H1 (cell line): ENCODE measurements around the gene TMEM203. TPM values are rescaled to one million over a fixed set of nuclear protein-coding genes. Genes with fewer than 3 reads are reported as not detected.
A peak's percentile ranks its signal among the peaks of the same experiment; 100 is the strongest.

ENCODE experiments used
- CTCF ChIA-PET: fragments of 300-600 bp; sonication (Branson Sonifier 250); formaldehyde crosslinking; loops from one replicate; lab custom pipeline; 2021; ENCODE audit not compliant: partially characterized antibody; lab: Charles Lee
- POLR2A ChIA-PET: fragments of 300-600 bp; sonication (Branson Sonifier 250); formaldehyde crosslinking; loops from one replicate; lab custom pipeline; 2021; ENCODE audit warnings: inconsistent platforms; ENCODE audit not compliant: partially characterized antibody; lab: Charles Lee
- DNase-seq, 2 experiments: peaks; one replicate each; pipeline versions ENCODE4 v3.0.0 to v3.0.0-alpha.2; 2010 to 2022; ENCODE audit warnings: low spot score in 2 of 2, low read depth in 1 of 2, mixed read lengths in 1 of 2
- FAIRE-seq: peaks from 2 replicates; lab custom pipeline; 2011; peaks lifted over from hg19 to GRCh38; lab: Jason Lieb, UNC
- H2AFZ ChIP-seq: 2 replicates; pipeline ENCODE4 v1.8.1; 2012; ENCODE audit warnings: low read length, inconsistent platforms
- H2AK5ac ChIP-seq: 2 replicates; pipeline ENCODE4 v1.6.1; 2013; ENCODE audit warnings: low read depth, low read length
- H2BK120ac ChIP-seq: replicated peaks from 2 replicates; pipeline ENCODE3; 2013; ENCODE audit warnings: low read depth, low read length, inconsistent platforms
- H2BK12ac ChIP-seq: 2 replicates; pipeline ENCODE4 v1.6.1; 2013; ENCODE audit warnings: low read depth, low read length
- H2BK15ac ChIP-seq: 2 replicates; pipeline ENCODE4 v1.6.1; 2013; ENCODE audit warnings: low read length
- H2BK20ac ChIP-seq: 2 replicates; pipeline ENCODE4 v1.6.1; 2013; ENCODE audit warnings: low read length
- H2BK5ac ChIP-seq: 2 replicates; pipeline ENCODE4 v1.6.1; 2013; ENCODE audit warnings: low read depth, low read length
- H3K14ac ChIP-seq: 2 replicates; pipeline ENCODE4 v1.6.1; 2013; ENCODE audit warnings: inconsistent platforms; ENCODE audit not compliant: insufficient read length
- H3K18ac ChIP-seq: 2 replicates; pipeline ENCODE4 v1.6.1; 2013; ENCODE audit warnings: low read length; ENCODE audit errors: extremely low read depth
- H3K23ac ChIP-seq: 2 replicates; pipeline ENCODE4 v1.6.1; 2013; ENCODE audit warnings: inconsistent platforms; ENCODE audit not compliant: insufficient read length
- H3K23me2 ChIP-seq: 2 replicates; pipeline ENCODE4 v1.6.1; 2013; ENCODE audit warnings: low read depth, low read length
- H3K27ac ChIP-seq: 2 replicates; pipeline ENCODE4 v1.6.1; 2011; ENCODE audit warnings: low read depth, low read length, inconsistent platforms
- H3K27me3 ChIP-seq, 4 experiments: replicated peaks in 1 of 4; 1 replicate in 1 of 4; 2 replicates in 3 of 4; pipeline versions ENCODE4 v1.6.1 to v1.8.1; 2011 to 2013; ENCODE audit warnings: low read length in 3 of 4, mild to moderate bottlenecking in 3 of 4, inconsistent platforms in 2 of 4, mixed read lengths in 2 of 4, moderate library complexity in 1 of 4; ENCODE audit not compliant: control insufficient read depth in 3 of 4, insufficient read depth in 3 of 4; ENCODE audit errors: extremely low read depth in 1 of 4
- H3K36me3 ChIP-seq, 4 experiments: 2 replicates each; pipeline versions ENCODE4 v1.6.1 to v1.8.1; 2011 to 2013; ENCODE audit warnings: mild to moderate bottlenecking in 4 of 4, low read length in 3 of 4, moderate library complexity in 2 of 4, control low read depth in 1 of 4, inconsistent platforms in 1 of 4; ENCODE audit not compliant: insufficient read depth in 4 of 4, control insufficient read depth in 2 of 4
- H3K4ac ChIP-seq: replicated peaks from 2 replicates; pipeline ENCODE3; 2013; ENCODE audit warnings: low read length, low read depth, mixed read lengths, inconsistent platforms; ENCODE audit not compliant: insufficient read length
- H3K4me1 ChIP-seq, 4 experiments: replicated peaks in 1 of 4; 1 replicate in 1 of 4; 2 replicates in 3 of 4; pipeline versions ENCODE4 v1.6.1 to v1.8.1; 2011 to 2013; ENCODE audit warnings: low read length in 3 of 4, inconsistent platforms in 2 of 4, mixed read lengths in 1 of 4; ENCODE audit not compliant: insufficient read depth in 4 of 4, control insufficient read depth in 3 of 4
- H3K4me2 ChIP-seq, 2 experiments: 2 replicates each; pipeline versions ENCODE4 v1.6.1 to v1.8.1; 2011 to 2013; ENCODE audit warnings: low read depth in 2 of 2, low read length in 2 of 2, control low read depth in 1 of 2, inconsistent platforms in 1 of 2, mild to moderate bottlenecking in 1 of 2; ENCODE audit not compliant: insufficient read depth in 1 of 2
- H3K4me3 ChIP-seq, 4 experiments: fragments of 200-600, 300-600 bp in 1 of 4; sonication (generic), shearing (Covaris generic), sonication (Bioruptor Twin) in 1 of 4; 2 replicates each; pipeline versions ENCODE4 v1.5.1 to v1.8.1; 2011 to 2016; ENCODE audit warnings: low read length in 4 of 4, low read depth in 3 of 4, control low read depth in 2 of 4, inconsistent platforms in 2 of 4, mild to moderate bottlenecking in 2 of 4, mixed read lengths in 1 of 4, moderate library complexity in 1 of 4; ENCODE audit not compliant: insufficient read depth in 2 of 4; ENCODE audit errors: extremely low read depth in 1 of 4
- H3K56ac ChIP-seq: replicated peaks from 2 replicates; pipeline ENCODE3; 2013; ENCODE audit warnings: low read depth, mild to moderate bottlenecking, mixed read lengths, low read length, inconsistent platforms; ENCODE audit not compliant: insufficient read length
- H3K79me1 ChIP-seq: 2 replicates; pipeline ENCODE4 v1.6.1; 2013; ENCODE audit warnings: low read depth, low read length, control low read depth
- H3K79me2 ChIP-seq, 2 experiments: 2 replicates each; pipeline versions ENCODE4 v1.6.1 to v1.8.1; 2012 to 2013; ENCODE audit warnings: low read length in 2 of 2, mild to moderate bottlenecking in 2 of 2, inconsistent platforms in 1 of 2; ENCODE audit not compliant: insufficient read depth in 2 of 2, control insufficient read depth in 1 of 2
- H3K9ac ChIP-seq, 4 experiments: replicated peaks in 1 of 4; 1 replicate in 1 of 4; 2 replicates in 3 of 4; pipeline versions ENCODE4 v1.6.1 to v1.8.1; 2011 to 2013; ENCODE audit warnings: low read depth in 3 of 4, low read length in 3 of 4, control low read depth in 2 of 4, mild to moderate bottlenecking in 2 of 4, moderate library complexity in 2 of 4, inconsistent platforms in 1 of 4; ENCODE audit errors: extremely low read depth in 1 of 4
- H3K9me3 ChIP-seq, 2 experiments: 2 replicates each; pipeline versions ENCODE4 v1.6.1 to v1.8.1; 2012 to 2013; ENCODE audit warnings: mild to moderate bottlenecking in 2 of 2, moderate library complexity in 2 of 2, control low read depth in 1 of 2, inconsistent platforms in 1 of 2, low read depth in 1 of 2, low read length in 1 of 2, mixed read lengths in 1 of 2; ENCODE audit not compliant: insufficient read depth in 2 of 2
- H4K20me1 ChIP-seq, 2 experiments: replicated peaks in 1 of 2; 2 replicates each; pipeline versions ENCODE3 to v1.8.1; 2011 to 2013; ENCODE audit warnings: inconsistent platforms in 2 of 2, low read length in 2 of 2, mild to moderate bottlenecking in 1 of 2; ENCODE audit not compliant: insufficient read depth in 2 of 2, control insufficient read depth in 1 of 2
- H4K5ac ChIP-seq: 2 replicates; pipeline ENCODE4 v1.6.1; 2013; ENCODE audit warnings: low read length, low read depth, mixed read lengths, inconsistent platforms; ENCODE audit not compliant: insufficient read length
- H4K8ac ChIP-seq: 2 replicates; pipeline ENCODE4 v1.8.0; 2013; ENCODE audit warnings: mild to moderate bottlenecking, moderate library complexity, low read length, inconsistent platforms; ENCODE audit not compliant: insufficient read depth; ENCODE audit errors: extremely low read depth
- H4K91ac ChIP-seq: replicated peaks from 2 replicates; pipeline ENCODE3; 2013; ENCODE audit warnings: low read length, mixed read lengths, inconsistent platforms; ENCODE audit not compliant: insufficient read length
- ATF3 ChIP-seq: IDR thresholded peaks from 2 replicates; pipeline ENCODE4 v1.6.1; 2011; ENCODE audit warnings: low read depth, mild to moderate bottlenecking, low read length; ENCODE audit not compliant: insufficient read depth
- KDM5A ChIP-seq: fragments of 200-600 bp; IDR thresholded peaks from 2 replicates; pipeline ENCODE4 v1.7.1; 2012; ENCODE audit warnings: mild to moderate bottlenecking, low read length, inconsistent platforms, mixed read lengths
- MAFK ChIP-seq: IDR thresholded peaks from 2 replicates; pipeline ENCODE4 v1.6.1; 2012; ENCODE audit warnings: low read depth, mild to moderate bottlenecking, improper control_type of control experiment, low read length
- POU5F1 ChIP-seq: IDR thresholded peaks from 2 replicates; pipeline ENCODE4 v1.6.1; 2011; ENCODE audit warnings: low read depth, mild to moderate bottlenecking, low read length, moderate library complexity
- SAP30 ChIP-seq: fragments of 300-600 bp; sonication (generic); IDR thresholded peaks from 2 replicates; pipeline ENCODE4 v1.7.1; 2012; ENCODE audit warnings: low read length, moderate library complexity, mild to moderate bottlenecking, inconsistent platforms; ENCODE audit not compliant: insufficient read depth, insufficient replicate concordance
- TAF1 ChIP-seq: IDR thresholded peaks from 2 replicates; pipeline ENCODE4 v1.6.1; 2011; ENCODE audit warnings: mild to moderate bottlenecking, low read depth, low read length
- TAF7 ChIP-seq: optimal IDR thresholded peaks from 2 replicates; pipeline ENCODE3; 2011; ENCODE audit warnings: low read depth, mild to moderate bottlenecking, inconsistent platforms, low read length, moderate library complexity, borderline replicate concordance
- TBP ChIP-seq: IDR thresholded peaks from 2 replicates; pipeline ENCODE4 v1.6.1; 2011; ENCODE audit warnings: low read depth, low read length, improper control_type of control experiment
- TCF12 ChIP-seq: IDR thresholded peaks from 2 replicates; pipeline ENCODE4 v1.6.1; 2011; ENCODE audit warnings: low read depth, mild to moderate bottlenecking, low read length
- TEAD4 ChIP-seq: IDR thresholded peaks from 2 replicates; pipeline ENCODE4 v1.6.1; 2012; ENCODE audit warnings: low read depth, low read length, inconsistent platforms, mixed read lengths
- WGBS, 2 experiments: shearing (Covaris generic) in 1 of 2; methylation state at CpG; one replicate each; pipeline versions ENCODE4 v1.1.6 to v1.1.7; 2013 to 2015; ENCODE audit warnings: low lambda C conversion rate in 2 of 2, mixed read lengths in 2 of 2, inconsistent platforms in 1 of 2, low coverage in 1 of 2, missing lambda C conversion rate in 1 of 2; ENCODE audit not compliant: insufficient replicate concordance in 2 of 2, insufficient coverage in 1 of 2, insufficient read length in 1 of 2; ENCODE audit errors: extremely low coverage in 1 of 2, missing lambda C conversion rate in 1 of 2; 5-methylcytosine and 5-hydroxymethylcytosine counted together
- polyA plus RNA-seq, 7 experiments: library from polyadenylated mRNA; depleted of rRNA in 3 of 7; stranded (reverse) in 5 of 7; unstranded in 2 of 7; fragments of >200 nt in 5 of 7; fragments of 200-250 nt in 2 of 7; gene quantifications; 1 replicate in 5 of 7; 2 replicates in 1 of 7; 4 replicates in 1 of 7; pipeline versions ENCODE4 v1.2.1 to v1.2.3, GENCODE V29; 2011 to 2013; ENCODE audit warnings: missing spikeins in 2 of 7, mixed read lengths in 2 of 7
- total RNA-seq: library from RNA; stranded (reverse); fragmentation: NEBNext Ultra II Directional; extraction: Animal tissue kit (Norgen Biotek cat#: 25700); gene quantifications from 2 replicates; pipeline ENCODE4 v1.2.1, GENCODE V29; 2021

TMEM203 gene
- total and polyA plus RNA-seq, 2 of the 8 experiments (the other 6 are each of a cell fraction or from before 2014, with no cell fraction given): 44.1 to 57.1 TPM

- H3K9me3 ChIP-seq: no peaks in the 10 kb centered on the region
- DNase-seq: no peak
- no peak overlapping the region for H3K4me2 ChIP-seq
- no peak overlapping the region for H3K23ac ChIP-seq
- H2BK15ac ChIP-seq: no peak overlapping the region; the same call in 1 of the 2 replicates
- H4K91ac ChIP-seq: peak overlapping the region; percentile 30
- peaks cover 15 to 18% of the 10 kb centered on the region in 2 experiments for H4K20me1 ChIP-seq
- no peak overlapping the region for H3K27ac ChIP-seq
- no peak overlapping the region for H3K9ac ChIP-seq
- no peak overlapping the region for H2BK5ac ChIP-seq
- no peak overlapping the region for H3K56ac ChIP-seq
- H4K5ac ChIP-seq: no peak overlapping the region
- no peak overlapping the region for H2AFZ ChIP-seq
- no peak overlapping the region for H2BK120ac ChIP-seq
- no peak overlapping the region for H2BK12ac ChIP-seq
- ChIA-PET CTCF (interaction anchor here (0.8 to 20.2 kb wide), 26 partner anchors 8 to 209 kb away, joined by 3 to 204 read pairs (median 6); partner anchors contain the start of genes ANAPC2, CYSRT1, LRRC26 and RNF208), POLR2A (interaction anchor here (1.2 to 69.9 kb wide), 4 partner anchors 3 to 50 kb away, joined by 3 to 1462 read pairs (median 733); partner anchors contain the start of genes CYSRT1, NDOR1, NELFB and RNF208)
- no peak for FAIRE-seq
- no peak overlapping the region for H2BK20ac ChIP-seq
- no peaks in the 10 kb centered on the region for H3K27me3 ChIP-seq
- no peak overlapping the region for H3K4ac ChIP-seq
- no peak overlapping the region for H4K8ac ChIP-seq
- H2AK5ac ChIP-seq: no peak overlapping the region
- TF ChIP-seq MAFK: no peak
- TF ChIP-seq TCF12: no peak
- no peak for TF ChIP-seq TBP
- no peak for TF ChIP-seq POU5F1
- TF ChIP-seq TEAD4: no peak
- no peak for TF ChIP-seq SAP30
- no peak for TF ChIP-seq TAF7
- no peak for TF ChIP-seq KDM5A
- TF ChIP-seq ATF3: no peak
- no peak for TF ChIP-seq TAF1
- peaks cover 5% of the 10 kb centered on the region; the same call in 1 of the 2 replicates for H3K23me2 ChIP-seq
- no peak overlapping the region for H3K4me3 ChIP-seq
- H3K36me3 ChIP-seq: peaks cover 4 to 13% (median 9%) of the 10 kb centered on the region in 4 experiments; a peak in 7 of 8 replicates
- H3K79me1 ChIP-seq: peaks cover 5% of the 10 kb centered on the region; the same call in 1 of the 2 replicates
- H3K4me1 ChIP-seq: peaks cover 0 to 14% (median 11%) of the 10 kb centered on the region in 4 experiments; a peak in 6 of 7 replicates
- 84% methylated on average over 13 of the region's 13 CpGs; no CpG with 5 or more reads in 1 of the 2 experiments for WGBS, 2 experiments
- H3K18ac ChIP-seq: no peak overlapping the region
- H3K14ac ChIP-seq: no peak overlapping the region
- H3K79me2 ChIP-seq: peaks cover 0 to 20% of the 10 kb centered on the region in 2 experiments; a peak in 2 of 4 replicates
Observed at GRCh38 chr9:137237759-137238726, 32.6 kb upstream of the TMEM203 start.
